HTERT RPE-1 (cell line): ENCODE data around the gene C6orf62.
"Not testable (repeated sequence)": the region's sequence is repeated elsewhere in the genome, so short reads cannot be mapped to it uniquely, and the experiment has no call there.

Source experiments
- in situ Hi-C: fragments of 300-500 bp; cut with MboI; formaldehyde crosslinking; loops from 4 replicates; pipeline ENCODE4 v1.14.3; 2020; ENCODE audit warnings: low sequenced_read_pairs

The C6orf62 gene

GRCh38 chr6:24719125-24719971 lies at the start of gene C6orf62:
Gene C6orf62, minus strand, starts transcription at chr6:24719154. Its CDS starts 486 bp downstream, at chr6:24718668.
- in situ Hi-C loops = no loop called here

DNA sequence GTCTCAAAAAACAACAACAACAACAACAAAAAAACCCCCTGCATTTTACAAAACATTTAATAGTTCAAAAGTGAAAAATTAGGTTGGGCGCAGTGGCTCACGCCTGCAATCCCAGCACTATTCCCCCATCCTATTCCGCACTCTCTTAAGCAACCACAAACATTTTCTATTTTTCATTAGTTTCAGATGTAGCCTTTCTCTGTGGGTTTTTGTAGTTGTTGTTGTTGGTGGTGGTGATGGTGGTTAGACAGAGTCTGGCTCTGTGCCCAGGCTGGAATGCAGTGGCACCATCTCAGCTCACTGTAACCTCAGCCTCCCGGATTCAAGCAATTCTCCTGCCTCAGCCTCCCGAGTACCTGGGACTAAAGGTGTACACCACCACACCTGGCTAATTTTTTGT lies 49.4 kb upstream of the C6orf62 start:
- in situ Hi-C loops = no loop called here

- in situ Hi-C loops = no loop called here
Observed at GRCh38 chr6:24766680-24767462, 47.9 kb upstream of the C6orf62 start.

GRCh38 chr6:24765968-24766367 lies 47.0 kb upstream of the C6orf62 start:
- in situ Hi-C loops = not testable (repeated sequence)

DNA sequence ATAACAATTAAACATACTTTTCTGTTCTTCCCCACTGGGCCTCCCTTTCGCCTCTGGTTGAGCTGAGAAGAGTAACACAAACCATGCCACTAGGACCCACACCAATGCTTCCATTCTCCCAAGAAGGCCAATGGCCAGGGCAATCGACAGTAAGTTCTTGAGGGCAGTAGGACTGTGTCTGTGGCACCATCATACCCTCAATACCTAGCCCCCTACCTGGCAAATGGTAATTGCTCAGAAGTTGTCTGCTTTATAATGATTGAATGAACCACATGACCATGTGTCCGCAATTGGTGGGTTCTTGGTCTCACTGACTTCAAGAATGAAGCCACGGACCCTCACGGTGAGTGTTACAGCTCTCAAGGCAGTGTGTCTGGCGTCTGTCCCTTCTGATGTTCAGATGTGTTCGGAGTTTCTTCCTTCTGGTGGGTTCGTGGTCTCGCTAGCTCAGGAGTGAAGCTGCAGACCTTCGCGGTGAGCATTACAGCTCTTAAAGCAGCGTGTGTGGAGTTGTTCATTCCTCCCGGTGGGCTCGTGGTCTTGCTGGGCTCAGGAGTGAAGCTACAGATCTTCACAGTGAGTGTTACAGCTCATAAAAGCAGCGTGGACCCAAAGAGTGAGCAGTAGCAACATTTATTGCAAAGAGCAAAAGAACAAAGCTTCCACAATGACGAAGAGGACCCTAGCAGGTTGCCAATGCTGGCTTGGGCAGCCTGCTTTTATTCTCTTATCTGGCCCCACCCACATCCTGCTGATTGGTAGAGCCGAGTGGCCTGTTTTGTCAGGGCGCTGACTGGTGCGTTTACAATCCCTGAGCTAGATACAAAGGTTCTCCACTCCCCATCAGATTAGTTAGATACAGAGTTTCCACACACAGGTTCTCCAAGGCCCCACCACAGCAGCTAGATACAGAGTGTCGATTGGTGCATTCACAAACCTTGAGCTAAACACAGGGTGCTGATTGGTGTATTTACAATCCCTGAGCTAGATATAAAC lies 46.2 kb upstream of the C6orf62 start:
- in situ Hi-C loops = not testable (repeated sequence)

DNA sequence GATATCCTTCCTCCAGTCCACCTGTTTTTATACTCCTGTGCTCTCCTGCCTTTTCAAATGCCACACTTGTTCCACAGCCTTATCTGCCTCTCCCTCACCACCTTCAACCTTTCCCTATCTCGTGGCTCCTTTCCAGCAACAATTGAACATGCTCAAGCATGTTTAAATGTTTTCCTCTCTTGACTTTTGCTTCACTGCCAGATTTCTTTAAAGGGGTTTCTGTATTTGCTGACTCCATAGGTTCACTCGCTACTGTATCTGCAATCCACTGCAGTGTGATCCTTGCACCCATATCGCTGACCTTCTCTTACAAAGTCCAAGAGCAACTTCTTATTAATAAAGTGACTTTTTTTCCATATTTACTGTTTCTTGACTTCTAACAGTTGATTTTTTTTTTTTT lies 44.6 kb upstream of the C6orf62 start:
- in situ Hi-C loops = no loop called here

- in situ Hi-C loops = no loop called here
Observed at GRCh38 chr6:24761851-24762250, 42.9 kb upstream of the C6orf62 start.

- in situ Hi-C loops = no loop called here
Observed at GRCh38 chr6:24761193-24761835, 42.4 kb upstream of the C6orf62 start.

GRCh38 chr6:24760210-24760609 lies 41.3 kb upstream of the C6orf62 start:
- in situ Hi-C loops = no loop called here

DNA sequence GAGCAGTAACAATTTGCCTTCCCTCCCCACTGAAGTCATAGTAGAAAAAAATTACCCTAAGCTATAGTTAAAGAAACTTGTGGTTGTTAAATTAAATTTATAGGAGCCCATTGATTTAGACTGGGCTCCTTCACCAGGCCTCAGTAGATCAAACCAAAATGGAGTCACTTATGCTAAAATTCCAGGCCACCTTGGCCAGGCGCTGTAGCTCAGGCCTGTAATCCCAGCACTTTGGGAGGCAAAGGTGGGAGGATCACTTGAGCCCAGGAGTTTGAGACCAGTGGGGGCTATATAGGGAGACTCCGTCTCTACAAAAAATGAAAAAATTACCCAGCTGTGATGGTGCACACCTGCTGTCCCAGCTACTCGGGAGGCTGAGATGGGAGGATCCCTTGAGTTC lies 40.8 kb upstream of the C6orf62 start:
- in situ Hi-C loops = no loop called here

DNA sequence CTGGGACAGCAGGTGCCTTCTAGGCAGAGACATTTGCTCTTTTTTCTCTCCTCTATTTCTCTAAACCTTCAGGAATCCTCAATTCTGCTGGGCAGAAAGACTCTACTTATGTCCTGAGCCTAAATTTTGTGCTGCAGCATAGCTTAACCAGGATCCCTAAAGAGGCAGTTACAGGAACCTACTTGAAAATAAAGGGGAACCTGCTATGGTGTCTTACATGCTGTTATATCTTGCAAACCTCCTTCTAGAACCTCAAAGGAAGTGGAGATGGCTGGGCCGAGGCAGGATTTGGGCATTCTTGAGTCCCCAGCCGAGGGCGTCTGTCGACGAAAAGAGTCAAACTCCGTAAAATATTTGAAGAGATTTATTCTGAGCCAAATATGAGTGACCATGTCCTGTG lies 38.7 kb upstream of the C6orf62 start:
- in situ Hi-C loops = no loop called here

DNA sequence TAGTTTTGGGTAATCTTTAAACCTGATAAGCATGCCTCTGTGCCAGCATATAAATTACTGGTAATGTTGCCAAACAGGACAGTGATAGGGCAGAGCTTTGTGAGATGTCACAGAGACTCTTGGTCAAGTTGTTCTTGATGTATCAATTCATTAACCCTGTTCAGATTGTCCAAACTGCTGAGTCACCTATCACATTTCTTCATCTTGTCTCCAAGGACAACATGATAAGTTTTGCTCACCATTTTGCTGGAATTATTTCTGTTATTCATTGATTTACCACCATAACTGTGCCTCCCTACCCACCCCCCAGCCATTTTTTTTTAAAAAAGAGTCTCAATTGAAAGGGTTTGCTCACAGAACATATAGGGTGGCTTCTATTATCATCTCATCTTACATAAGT lies 36.3 kb upstream of the C6orf62 start:
- in situ Hi-C loops = no loop called here

GRCh38 chr6:24754378-24754777 lies 35.4 kb upstream of the C6orf62 start:
- in situ Hi-C loops = not testable (repeated sequence)

- in situ Hi-C loops = no loop called here
Observed at GRCh38 chr6:24753545-24753944, 34.6 kb upstream of the C6orf62 start.

- in situ Hi-C loops = no loop called here
Observed at GRCh38 chr6:24752917-24753492, 34.1 kb upstream of the C6orf62 start.

GRCh38 chr6:24752503-24752902 lies 33.5 kb upstream of the C6orf62 start:
- in situ Hi-C loops = no loop called here

DNA sequence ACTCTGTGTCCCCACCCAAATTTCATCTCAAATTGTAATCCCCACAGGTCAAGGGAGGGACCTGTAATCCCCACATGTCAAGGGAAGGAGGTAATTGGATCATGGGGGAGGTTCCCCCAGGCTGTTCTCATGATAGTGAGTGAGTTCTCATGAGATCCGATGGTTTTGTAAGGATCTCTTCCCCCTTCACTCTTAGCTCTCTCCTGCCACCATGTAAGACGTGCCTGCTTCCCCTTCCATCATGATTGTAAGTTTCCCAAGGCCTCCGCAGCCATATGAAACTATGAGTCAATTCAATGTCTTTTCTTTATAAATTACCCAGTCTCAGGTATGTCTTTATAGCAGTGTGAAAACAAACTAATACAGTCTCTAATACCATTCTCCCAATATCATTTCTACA lies 31.9 kb upstream of the C6orf62 start:
- in situ Hi-C loops = not testable (repeated sequence)

- in situ Hi-C loops = no loop called here
Observed at GRCh38 chr6:24749297-24749696, 30.3 kb upstream of the C6orf62 start.

DNA sequence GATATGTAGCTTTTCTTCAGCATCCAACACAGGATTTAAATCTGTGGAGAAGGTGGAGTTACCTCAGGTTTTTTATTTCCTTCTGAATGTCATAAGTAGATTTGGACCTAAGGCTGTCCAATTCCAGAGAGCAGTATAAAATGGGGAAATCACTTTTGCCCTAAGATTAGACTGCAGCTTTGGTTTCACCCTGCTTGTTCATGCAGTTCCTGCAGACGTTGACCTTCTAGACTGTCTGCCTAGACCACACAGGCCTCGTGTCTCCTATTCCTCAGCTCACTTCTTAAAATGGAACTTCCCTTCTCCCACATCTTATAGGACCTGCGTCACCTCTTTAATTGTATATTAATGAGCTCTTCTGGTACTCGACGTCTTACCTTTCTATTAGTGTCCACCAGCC lies 26.0 kb upstream of the C6orf62 start:
- in situ Hi-C loops = no loop called here

GRCh38 chr6:24743944-24744335 lies 25.0 kb upstream of the C6orf62 start:
- in situ Hi-C loops = no loop called here
